Kidney capillary endothelial cell (primary cell): ENCODE results near the gene SRGAP1.

Experiments used
- DNase-seq: peaks from one replicate; pipeline ENCODE4 v3.0.0-alpha.2; 2018; ENCODE audit warnings: low spot score

The SRGAP1 gene

GRCh38 chr12:63909746-63910145 lies 65.2 kb downstream of the SRGAP1 start:
- no peak for DNase-seq

DNA sequence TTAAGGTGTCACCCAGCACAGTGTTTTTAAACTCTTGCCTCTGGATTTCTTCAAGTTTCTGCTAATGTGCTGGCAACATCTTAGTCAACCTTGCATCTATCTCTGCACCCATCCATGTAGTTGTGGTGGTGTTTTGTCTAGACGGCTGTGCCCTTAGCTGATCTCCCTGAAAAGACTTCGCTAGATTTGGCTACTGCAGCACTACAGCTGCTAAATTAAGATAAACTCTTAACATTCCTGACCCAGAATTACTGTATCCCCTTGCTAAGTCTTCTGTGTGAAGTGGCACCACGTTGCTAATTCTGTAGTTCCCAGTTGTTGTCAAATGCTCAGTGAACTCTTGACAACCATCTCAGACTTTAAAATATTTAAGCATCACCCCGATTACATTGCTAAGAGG lies 66.8 kb downstream of the SRGAP1 start:
- no peak for DNase-seq

GRCh38 chr12:63912651-63913050 lies 68.2 kb downstream of the SRGAP1 start:
- no peak for DNase-seq

DNA sequence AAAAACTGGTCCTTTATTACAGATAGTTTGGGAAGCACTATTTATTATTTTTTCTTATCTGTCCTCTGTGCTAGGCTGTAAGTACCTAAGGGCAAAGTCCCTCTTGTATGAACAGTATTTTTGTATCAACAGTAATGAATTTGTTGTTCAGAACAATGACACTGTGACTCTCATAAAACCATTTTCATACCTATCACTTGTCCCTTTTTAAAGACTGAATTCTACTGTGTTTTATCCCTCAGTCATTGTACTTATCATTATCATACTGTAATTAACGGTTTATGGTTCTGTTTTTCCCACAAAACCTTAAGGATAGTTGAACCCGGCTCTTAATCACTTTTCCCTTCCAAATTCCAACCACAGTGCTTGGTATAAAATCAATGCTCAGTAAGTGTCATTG lies 69.4 kb downstream of the SRGAP1 start:
- no peak for DNase-seq

DNA sequence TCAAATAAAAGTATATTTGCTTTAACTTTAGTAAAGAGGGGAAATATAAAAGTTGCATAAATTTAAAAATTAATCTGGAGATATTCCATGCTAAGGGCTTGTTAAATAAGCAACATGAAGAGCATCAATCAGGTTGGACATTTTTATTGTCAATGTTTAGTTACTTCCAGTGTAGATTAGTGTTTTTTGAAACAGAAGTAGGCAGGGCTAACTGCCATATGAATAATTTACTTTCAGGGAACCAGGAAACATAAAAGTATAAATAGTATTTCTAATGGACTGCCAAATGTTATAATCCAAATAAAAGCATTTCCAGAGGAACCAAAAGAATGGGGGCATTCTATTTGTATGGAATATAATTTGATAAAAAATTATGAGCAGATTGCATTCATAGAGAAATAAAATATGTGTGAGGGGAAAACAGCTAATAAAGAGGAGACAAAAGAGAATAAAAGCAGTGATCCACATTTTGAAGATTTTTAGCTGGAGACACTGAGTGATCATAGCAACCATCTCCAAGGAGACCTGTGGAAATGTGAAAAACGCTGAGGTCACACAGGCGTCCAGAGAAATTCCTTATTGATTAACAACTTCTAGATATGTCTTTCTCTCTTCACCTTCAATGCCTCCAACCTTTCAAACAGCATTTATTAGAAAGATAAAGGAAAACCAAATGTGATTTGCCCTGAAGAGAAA lies 70.8 kb downstream of the SRGAP1 start:
- DNase-seq: peak; percentile 18

DNA sequence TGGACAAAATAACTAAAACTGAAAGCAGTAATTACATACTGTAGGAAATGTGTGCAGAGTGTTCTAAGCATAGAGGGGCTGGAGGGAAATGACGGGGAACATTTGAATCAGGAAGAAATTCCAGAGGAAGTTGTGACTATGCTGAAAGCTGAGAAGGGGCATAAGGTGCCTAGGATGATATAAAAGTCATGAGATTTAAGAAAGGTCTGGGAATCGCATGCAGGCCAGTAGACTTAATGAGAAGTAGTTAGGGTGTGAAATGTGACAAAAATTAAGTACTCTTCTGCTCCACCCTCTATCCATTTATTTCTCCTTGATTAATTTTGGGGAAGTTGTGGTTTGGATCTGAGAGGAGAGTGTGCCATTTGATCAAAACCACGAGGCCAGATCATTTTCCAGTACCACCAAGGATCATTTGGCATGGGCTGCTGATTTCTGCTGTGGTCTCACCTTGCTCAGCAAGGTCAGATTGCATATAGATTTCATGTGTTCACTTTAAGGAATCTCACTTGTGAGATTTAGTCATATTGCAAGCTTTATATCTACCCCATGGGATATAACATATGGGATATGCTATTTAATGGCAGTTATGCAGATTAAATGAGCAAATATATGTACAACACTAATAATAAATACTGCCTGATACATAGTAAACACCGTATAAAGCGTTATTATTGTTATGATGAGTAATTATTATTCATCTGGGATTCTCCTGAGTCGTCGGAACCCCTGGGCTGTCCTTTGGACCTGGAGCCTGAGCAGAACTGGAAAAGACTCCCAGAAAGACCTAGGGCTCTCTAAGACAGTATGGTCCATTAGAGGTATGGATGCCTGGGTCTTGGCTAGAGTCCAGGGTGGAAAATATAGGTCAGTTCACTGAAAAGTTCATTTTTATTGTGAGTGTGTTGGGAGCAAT lies 72.3 kb downstream of the SRGAP1 start:
- DNase-seq: no peak

GRCh38 chr12:63917477-63917862 lies 73.0 kb downstream of the SRGAP1 start:
- DNase-seq: no peak

- no peak for DNase-seq
Observed at GRCh38 chr12:63917864-63918799, 73.6 kb downstream of the SRGAP1 start.

DNA sequence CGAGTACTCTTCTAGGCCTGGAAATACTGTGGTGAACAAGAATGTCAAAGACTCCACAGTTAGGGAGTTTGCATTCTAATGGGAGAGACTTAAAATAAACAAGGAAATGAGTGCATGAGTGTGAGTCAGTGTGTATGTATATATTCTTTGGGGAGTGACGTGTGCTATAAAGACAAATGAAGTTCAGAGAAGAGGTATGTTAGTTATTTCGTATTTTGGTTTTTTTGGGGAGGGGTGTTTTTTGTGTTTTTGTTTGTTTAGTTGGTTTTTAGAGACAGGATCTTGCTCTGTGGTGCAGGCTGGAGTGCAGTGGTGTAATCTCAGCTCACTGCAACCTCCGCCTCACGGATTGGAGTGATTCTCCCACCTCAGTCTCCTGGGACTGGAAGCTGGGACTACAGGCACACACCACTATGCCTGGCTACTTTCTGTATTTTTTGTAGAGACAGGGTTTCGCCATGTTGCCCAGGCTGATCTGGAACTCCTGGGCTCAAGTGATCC lies 74.3 kb downstream of the SRGAP1 start:
- peak; percentile 79 for DNase-seq

GRCh38 chr12:63919756-63920155 lies 75.3 kb downstream of the SRGAP1 start:
- no peak for DNase-seq

- DNase-seq: no peak
Observed at GRCh38 chr12:63921157-63921556, 76.7 kb downstream of the SRGAP1 start.

GRCh38 chr12:63922474-63922873 lies 78.0 kb downstream of the SRGAP1 start:
- DNase-seq: no peak

DNA sequence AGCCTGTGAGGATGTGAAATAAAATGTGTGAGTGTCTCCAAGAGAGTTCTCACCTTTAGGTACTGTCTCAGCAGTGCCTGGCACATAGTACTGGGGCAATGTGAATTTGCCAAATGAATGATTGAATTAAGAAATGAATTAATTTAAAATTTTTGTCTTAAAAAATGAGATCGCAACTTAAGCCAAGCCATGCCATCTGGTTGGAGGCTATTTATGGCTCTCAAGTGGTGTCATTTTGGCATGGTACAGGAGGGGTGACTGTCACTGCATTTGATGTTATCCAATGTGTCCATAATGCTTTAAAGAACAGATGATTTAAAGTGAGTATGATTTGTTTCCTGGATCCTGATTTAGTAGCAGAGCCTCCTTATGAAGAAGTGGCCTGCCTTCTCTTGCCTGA lies 80.3 kb downstream of the SRGAP1 start:
- DNase-seq: no peak

GRCh38 chr12:63927511-63927910 lies 83.0 kb downstream of the SRGAP1 start:
- DNase-seq: no peak

DNA sequence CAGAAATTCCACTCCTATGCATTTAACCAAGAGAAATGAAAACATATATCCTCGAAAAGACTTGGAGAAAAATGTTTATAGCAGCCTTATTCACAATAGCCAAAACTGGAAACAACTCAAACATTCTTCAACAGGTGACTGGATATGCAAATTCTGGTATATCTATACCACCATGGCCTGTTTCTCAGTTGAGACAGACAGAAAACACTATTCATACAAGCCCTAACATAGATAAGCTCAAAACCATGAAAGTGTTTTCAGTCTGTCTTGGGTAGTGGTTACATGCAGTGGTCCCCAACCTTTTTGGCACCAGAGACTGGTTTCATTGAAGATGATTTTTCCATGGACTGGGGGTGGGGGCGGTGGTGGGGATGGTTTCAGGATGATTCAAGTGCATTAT lies 83.8 kb downstream of the SRGAP1 start:
- no peak for DNase-seq

DNA sequence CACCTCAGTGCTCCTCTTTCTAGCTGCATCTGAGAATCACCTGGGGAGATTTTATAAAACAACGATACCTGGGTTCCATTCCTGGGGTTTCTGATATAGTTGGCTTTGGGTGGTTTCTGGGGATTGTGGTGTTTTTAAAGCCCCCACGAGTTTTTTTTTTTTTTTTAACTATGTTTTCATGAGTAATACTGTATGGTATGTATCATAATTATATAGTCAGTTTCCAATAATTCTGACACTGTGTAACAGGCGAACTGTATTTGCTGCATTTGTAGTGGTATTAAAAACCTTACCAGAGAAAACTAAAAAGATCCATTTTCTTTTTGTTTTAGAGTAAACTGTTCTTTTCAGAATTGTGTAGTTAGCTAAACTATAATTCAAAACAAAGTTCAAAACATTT lies 84.9 kb downstream of the SRGAP1 start:
- DNase-seq: no peak

- no peak for DNase-seq
Observed at GRCh38 chr12:63930971-63931370, 86.5 kb downstream of the SRGAP1 start.

- DNase-seq: no peak
Observed at GRCh38 chr12:63931703-63932102, 87.2 kb downstream of the SRGAP1 start.

- DNase-seq: no peak
Observed at GRCh38 chr12:63934936-63935335, 90.4 kb downstream of the SRGAP1 start.

- no peak for DNase-seq
Observed at GRCh38 chr12:63935361-63935760, 90.9 kb downstream of the SRGAP1 start.

DNA sequence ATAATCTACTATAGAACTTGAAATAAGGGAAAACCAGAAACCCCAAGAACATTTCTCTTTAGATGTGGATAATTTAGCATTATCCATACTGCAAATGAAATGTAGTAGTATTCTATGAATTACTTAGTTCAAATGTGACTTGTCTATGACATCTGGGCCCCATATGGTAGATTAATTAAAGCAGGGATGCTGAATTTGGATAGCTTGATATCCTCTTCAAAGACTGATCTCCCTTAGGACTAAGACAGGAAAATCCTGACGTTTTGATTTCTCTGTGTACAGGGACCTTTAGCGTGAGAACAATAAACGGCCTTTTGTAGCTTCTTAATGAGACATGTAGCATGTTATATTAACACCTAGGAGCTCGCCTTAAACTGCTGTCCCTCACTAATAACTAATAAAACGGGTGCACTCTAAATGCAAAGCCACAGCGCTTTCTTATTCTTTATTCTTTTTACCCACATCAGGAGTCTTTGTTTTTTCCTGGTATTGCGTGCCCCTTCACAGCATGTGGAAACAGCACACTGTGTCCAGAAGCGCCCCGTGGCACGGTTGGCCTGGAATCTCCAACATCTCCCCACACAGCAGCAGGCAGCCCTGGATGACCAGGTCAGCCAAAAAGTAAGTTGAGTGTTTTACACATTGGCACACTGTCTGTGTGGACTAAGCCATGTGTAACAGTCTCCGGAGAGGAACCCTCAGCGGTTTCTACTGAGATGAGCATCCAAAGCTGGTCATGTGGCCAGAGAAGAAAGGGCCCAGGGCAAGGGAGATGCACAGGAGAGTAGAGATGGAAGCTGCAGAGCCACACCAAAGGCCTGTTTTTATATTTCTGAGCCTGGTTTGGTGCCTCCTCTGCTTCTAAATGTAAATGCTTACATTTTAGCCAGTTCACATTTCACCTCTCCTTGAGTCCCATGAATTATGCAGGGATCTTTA lies 93.1 kb downstream of the SRGAP1 start:
- DNase-seq: no peak
